Stimulated activated CD8-positive, alpha-beta memory T cell treated with anti-CD3 and anti-CD28 coated beads, Interleukin-12 subunit alpha, Interleukin-12 subunit beta, amount 100 ng/mL, for 4 hours (primary cell): Measurements from ENCODE around the gene SPRYD3.

Experiments
- DNase-seq: peaks from one replicate; pipeline ENCODE4 v3.0.0-alpha.2; 2020; ENCODE audit warnings: low read depth

SPRYD3 gene

GRCh38 chr12:53063708-53064612 lies 15.2 kb downstream of the SPRYD3 start:
- DNase-seq: no peak

- DNase-seq: no peak
Measured at GRCh38 chr12:53062977-53063707, 16.0 kb downstream of the SPRYD3 start.

GRCh38 chr12:53062011-53062961 lies 16.9 kb downstream of the SPRYD3 start:
- DNase-seq: no peak

DNA sequence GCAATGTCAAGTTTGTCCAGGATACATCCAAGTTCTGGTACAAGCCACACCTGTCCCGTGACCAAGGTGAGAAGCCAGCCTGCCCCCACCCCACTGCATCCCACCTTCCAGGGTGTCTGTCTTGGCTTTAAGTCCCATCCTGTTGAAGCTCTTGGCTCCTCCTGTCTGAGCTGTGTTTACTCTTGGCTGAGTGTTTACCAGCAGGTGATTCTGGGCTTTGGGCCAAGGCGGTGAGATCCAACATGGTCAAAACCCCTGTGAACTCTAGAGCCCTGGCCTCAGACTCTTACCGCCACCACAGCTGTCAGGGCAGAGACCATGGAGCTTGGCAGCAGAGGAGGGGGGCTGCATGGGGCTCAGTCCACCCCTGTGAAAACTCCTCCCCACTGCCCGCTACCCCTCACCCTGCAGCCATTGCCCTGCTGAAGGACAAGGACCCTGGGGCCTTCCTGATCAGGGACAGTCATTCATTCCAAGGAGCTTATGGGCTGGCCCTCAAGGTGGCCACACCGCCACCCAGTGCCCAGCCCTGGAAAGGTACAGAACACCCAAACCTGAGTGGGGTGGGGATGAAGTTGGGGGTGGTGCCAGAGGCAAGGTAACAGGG lies 17.7 kb downstream of the SPRYD3 start:
- DNase-seq: no peak

DNA sequence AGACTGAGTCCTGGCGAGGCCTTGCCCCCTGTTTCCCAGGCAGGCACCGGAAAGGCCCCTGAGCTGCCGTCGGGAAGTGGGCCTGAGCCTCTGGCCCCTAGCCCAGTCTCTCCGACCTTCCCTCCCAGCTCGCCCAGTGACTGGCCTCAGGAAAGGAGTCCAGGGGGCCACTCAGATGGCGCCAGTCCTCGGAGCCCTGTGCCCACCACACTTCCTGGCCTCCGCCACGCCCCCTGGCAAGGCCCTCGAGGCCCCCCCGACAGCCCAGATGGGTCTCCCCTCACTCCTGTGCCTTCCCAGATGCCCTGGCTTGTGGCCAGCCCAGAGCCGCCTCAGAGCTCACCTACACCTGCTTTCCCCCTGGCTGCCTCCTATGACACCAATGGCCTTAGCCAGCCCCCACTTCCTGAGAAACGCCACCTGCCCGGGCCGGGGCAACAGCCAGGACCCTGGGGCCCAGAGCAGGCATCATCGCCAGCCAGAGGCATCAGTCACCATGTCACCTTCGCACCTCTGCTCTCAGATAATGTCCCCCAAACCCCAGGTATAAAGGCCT lies 18.4 kb downstream of the SPRYD3 start:
- no peak for DNase-seq

DNA sequence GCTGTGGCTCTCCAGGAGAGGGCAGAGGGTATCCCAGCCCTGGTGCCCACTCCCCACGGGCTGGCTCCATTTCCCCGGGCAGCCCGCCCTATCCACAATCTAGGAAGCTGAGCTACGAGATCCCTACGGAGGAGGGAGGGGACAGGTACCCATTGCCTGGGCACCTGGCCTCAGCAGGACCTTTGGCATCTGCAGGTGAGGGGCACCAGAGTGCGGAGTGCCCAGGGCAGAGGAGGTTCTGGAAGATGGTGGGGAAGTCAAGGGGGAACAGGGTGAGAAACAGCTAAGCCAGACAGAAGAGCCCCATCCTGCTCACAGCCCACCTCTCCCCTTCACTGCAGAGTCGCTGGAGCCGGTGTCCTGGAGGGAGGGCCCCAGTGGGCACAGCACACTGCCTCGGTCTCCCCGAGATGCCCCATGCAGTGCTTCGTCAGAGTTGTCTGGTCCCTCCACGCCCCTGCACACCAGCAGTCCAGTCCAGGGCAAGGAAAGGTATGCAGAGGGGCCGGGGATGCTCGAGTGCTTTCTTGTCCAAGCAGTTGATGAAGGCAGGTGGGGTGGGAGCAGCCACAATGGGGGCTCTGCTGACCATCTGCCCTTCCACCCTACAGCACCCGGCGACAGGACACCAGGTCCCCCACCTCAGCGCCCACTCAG lies 19.0 kb downstream of the SPRYD3 start:
- no peak for DNase-seq

DNA sequence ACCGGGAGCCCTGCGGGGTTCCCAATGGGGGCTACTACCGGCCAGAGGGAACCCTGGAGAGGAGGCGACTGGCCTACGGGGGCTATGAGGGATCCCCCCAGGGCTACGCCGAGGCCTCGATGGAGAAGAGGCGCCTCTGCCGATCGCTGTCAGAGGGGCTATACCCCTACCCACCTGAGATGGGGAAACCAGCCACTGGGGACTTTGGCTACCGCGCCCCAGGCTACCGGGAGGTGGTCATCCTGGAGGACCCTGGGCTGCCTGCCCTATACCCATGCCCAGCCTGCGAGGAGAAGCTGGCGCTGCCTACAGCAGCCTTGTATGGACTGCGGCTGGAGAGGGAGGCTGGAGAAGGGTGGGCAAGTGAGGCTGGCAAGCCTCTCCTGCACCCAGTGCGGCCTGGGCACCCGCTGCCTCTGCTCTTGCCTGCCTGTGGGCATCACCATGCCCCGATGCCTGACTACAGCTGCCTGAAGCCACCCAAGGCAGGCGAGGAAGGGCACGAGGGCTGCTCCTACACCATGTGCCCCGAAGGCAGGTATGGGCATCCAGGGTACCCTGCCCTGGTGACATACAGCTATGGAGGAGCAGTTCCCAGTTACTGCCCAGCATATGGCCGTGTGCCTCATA lies 19.6 kb downstream of the SPRYD3 start:
- no peak for DNase-seq

- no peak for DNase-seq
Measured at GRCh38 chr12:53058674-53059433, 20.3 kb downstream of the SPRYD3 start.

DNA sequence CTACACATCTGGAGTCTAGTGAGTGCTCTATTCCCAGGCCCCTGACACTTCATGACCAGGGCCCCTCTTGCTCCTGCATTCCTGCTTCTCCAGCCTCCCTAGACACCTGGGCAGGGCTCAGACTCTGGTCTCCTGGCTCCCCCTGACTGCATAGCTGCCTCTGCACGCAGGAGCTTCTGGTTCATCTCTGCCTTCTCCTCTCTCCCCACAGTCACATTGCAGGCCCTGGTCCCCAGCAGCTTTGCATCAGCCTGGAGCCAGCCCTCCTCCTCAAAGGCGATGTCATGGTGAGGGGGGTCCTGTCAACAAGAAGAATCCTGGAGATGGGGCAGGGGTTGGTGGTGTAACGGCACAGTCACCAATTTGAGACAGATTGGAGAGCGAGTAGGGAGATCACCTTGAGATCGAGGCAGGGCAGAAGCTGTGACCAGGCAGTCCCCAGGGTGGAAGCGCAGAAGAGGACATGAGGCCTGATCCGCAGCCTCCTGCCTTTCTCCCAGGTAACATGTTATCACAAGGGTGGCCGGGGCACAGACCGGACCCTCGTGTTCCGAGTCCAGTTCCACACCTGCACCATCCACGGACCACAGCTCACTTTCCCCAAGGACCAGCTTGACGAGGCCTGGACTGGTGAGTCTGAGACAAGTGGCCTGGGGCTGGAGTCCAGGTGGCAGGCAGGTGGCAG lies 21.2 kb downstream of the SPRYD3 start:
- DNase-seq: no peak

- no peak for DNase-seq
Measured at GRCh38 chr12:53056901-53057300, 22.3 kb downstream of the SPRYD3 start.

- DNase-seq: no peak
Measured at GRCh38 chr12:53056296-53056695, 22.9 kb downstream of the SPRYD3 start.

DNA sequence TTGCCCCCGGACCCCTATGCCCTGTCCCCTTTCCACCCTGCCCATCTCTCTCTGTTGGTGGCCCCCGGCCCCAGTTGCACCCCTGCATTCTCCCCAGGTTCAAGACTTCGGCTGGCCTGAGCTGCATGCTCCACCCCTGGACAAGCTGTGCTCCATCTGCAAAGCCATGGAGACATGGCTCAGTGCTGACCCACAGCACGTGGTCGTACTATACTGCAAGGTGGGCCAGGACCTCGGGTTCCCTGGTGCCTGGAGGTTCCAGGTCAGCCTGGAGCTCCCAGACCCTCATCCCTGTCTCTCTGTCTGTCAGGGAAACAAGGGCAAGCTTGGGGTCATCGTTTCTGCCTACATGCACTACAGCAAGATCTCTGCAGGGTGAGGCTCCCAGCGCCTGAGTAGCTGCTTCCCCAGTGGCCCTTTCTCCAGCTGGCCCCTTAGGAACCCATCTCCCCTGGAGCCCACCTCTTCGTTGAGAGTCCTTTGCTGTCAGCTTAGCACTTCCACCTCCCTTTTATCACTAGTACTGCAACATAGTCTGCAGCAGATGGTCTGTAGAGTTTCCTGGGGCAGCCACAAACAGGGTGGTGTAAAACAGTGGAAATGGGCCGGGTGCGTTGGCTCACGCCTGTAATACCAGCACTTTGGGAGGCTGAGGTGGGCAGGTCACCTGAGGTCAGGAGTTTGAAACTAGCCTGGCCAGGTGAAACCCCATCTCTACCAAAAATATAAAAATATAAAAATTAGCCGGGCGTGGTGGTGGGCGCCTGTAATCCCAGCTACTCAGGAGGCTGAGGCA lies 23.5 kb downstream of the SPRYD3 start:
- DNase-seq: no peak

GRCh38 chr12:53054112-53054878 lies 24.9 kb downstream of the SPRYD3 start:
- DNase-seq: peak; percentile 82

GRCh38 chr12:53053218-53054111 lies 25.7 kb downstream of the SPRYD3 start:
- DNase-seq: no peak

GRCh38 chr12:53052419-53053217 lies 26.6 kb downstream of the SPRYD3 start:
- DNase-seq: no peak
